ENCODE results near the gene TPCN1. TPM values are rescaled to one million over a fixed set of nuclear protein-coding genes. Genes with fewer than 3 reads are reported as not detected.

TPCN1 gene
- total and polyA plus RNA-seq, 2 experiments from 2014 or later, result 16.9 to 32.1 TPM

GRCh38 chr12:113326775-113327395, 105.6 kb downstream of the TPCN1 start:
- DNase-seq (ENCODE audit: low spot score), result no peak
- Histone ChIP-seq H4K20me1 (ENCODE audit: insufficient read depth, poor library complexity, severe bottlenecking) (no peaks in the 10 kb centered on the region), H3K4me2 (no peak overlapping the region), H3K9me2 (replicated peaks; ENCODE audit: insufficient read depth) (no peaks in the 10 kb centered on the region), H3K79me2 (no peaks in the 10 kb centered on the region), H3K4me1 (ENCODE audit: insufficient read depth) (no peaks in the 10 kb centered on the region), H3K27me3 (no peaks in the 10 kb centered on the region), H3K9me3 (ENCODE audit: low read depth) (no peaks in the 10 kb centered on the region), H3K27ac (no peak overlapping the region), H3K4me3 (no peak overlapping the region), H3K36me3 (replicated peaks; ENCODE audit: insufficient read depth, low read depth) (no peaks in the 10 kb centered on the region), H2AFZ (no peak overlapping the region)
- 89% methylated on average over 4 of the region's 4 CpGs for WGBS (ENCODE audit: low lambda C conversion rate, missing lambda C conversion rate)
- no peak for TF ChIP-seq CTCF (IDR thresholded peaks at IDR 0.05; ENCODE audit: poor library complexity)
- TF ChIP-seq EZH2phosphoT487 (IDR thresholded peaks at IDR 0.05; ENCODE audit: low read depth, severe bottlenecking, unreplicated experiment), result no peak
- no peak for TF ChIP-seq EZH2 (IDR thresholded peaks at IDR 0.05; ENCODE audit: borderline replicate concordance)

GRCh38 chr12:113328368-113328889, 107.2 kb downstream of the TPCN1 start:
- no peaks in the 10 kb centered on the region for H3K27me3 ChIP-seq
- TF ChIP-seq EZH2phosphoT487 (IDR thresholded peaks at IDR 0.05; ENCODE audit: low read depth, severe bottlenecking, unreplicated experiment) (no peak), EZH2 (IDR thresholded peaks at IDR 0.05; ENCODE audit: borderline replicate concordance) (no peak), CTCF (IDR thresholded peaks at IDR 0.05; ENCODE audit: poor library complexity) (no peak)
- H3K9me3 ChIP-seq (ENCODE audit: low read depth), result no peaks in the 10 kb centered on the region
- no peak overlapping the region for H3K4me3 ChIP-seq
- no peaks in the 10 kb centered on the region for H4K20me1 ChIP-seq (ENCODE audit: insufficient read depth, poor library complexity, severe bottlenecking)
- no peak overlapping the region for H2AFZ ChIP-seq
- H3K79me2 ChIP-seq, result no peaks in the 10 kb centered on the region
- no peak overlapping the region for H3K4me2 ChIP-seq
- no peak for DNase-seq (ENCODE audit: low spot score)
- WGBS (ENCODE audit: low lambda C conversion rate, missing lambda C conversion rate), result 91% methylated on average over 5 of the region's 5 CpGs
- no peaks in the 10 kb centered on the region for H3K36me3 ChIP-seq (replicated peaks; ENCODE audit: insufficient read depth, low read depth)
- H3K4me1 ChIP-seq (ENCODE audit: insufficient read depth), result peaks cover under 1% of the 10 kb centered on the region
- no peak overlapping the region for H3K27ac ChIP-seq
- no peaks in the 10 kb centered on the region for H3K9me2 ChIP-seq (replicated peaks; ENCODE audit: insufficient read depth)

- WGBS (ENCODE audit: low lambda C conversion rate, missing lambda C conversion rate), result 95% methylated on average over 9 of the region's 9 CpGs
- H4K20me1 ChIP-seq (ENCODE audit: insufficient read depth, poor library complexity, severe bottlenecking), result no peaks in the 10 kb centered on the region
- peaks cover 9% of the 10 kb centered on the region for H3K4me1 ChIP-seq (ENCODE audit: insufficient read depth)
- DNase-seq (ENCODE audit: low spot score), result no peak
- no peak for TF ChIP-seq EZH2phosphoT487 (IDR thresholded peaks at IDR 0.05; ENCODE audit: low read depth, severe bottlenecking, unreplicated experiment)
- TF ChIP-seq EZH2 (IDR thresholded peaks at IDR 0.05; ENCODE audit: borderline replicate concordance), result no peak
- TF ChIP-seq CTCF (IDR thresholded peaks at IDR 0.05; ENCODE audit: poor library complexity), result no peak
- H3K27me3 ChIP-seq, result no peaks in the 10 kb centered on the region
- H2AFZ ChIP-seq, result no peak overlapping the region
- no peak overlapping the region for H3K4me2 ChIP-seq
- no peak overlapping the region for H3K4me3 ChIP-seq
- H3K36me3 ChIP-seq (replicated peaks; ENCODE audit: insufficient read depth, low read depth), result no peaks in the 10 kb centered on the region
- no peaks in the 10 kb centered on the region for H3K9me3 ChIP-seq (ENCODE audit: low read depth)
- no peaks in the 10 kb centered on the region for H3K79me2 ChIP-seq
- no peak overlapping the region for H3K27ac ChIP-seq
- no peaks in the 10 kb centered on the region for H3K9me2 ChIP-seq (replicated peaks; ENCODE audit: insufficient read depth)
These were observed 107.9 kb downstream of the TPCN1 start for GRCh38 chr12:113329022-113329790.

All from hepatocyte (in vitro differentiated cells).